ENCODE measurements around the gene CKAP2L.

GRCh38 chr2:112787729-112788393, 23.5 kb upstream of the CKAP2L start:
- no peak for TF ChIP-seq POLR2A (IDR thresholded peaks at IDR 0.05; ENCODE audit: low read length)
- no peak for TF ChIP-seq GATA1 (IDR thresholded peaks at IDR 0.05; ENCODE audit: low read depth, low read length)
